Stomach (tissue), 9 donors: ENCODE results near the gene PNMA6E. TPM values are rescaled to one million over a fixed set of nuclear protein-coding genes. Genes with fewer than 3 reads are reported as not detected.
A peak's percentile ranks its signal among the peaks of the same experiment; 100 is the strongest.

Experiments used
- DNase-seq, 2 donors: peaks; one replicate each; pipeline versions ENCODE4 v3.0.0 to v3.0.0-alpha.2; 2013 to 2019
- H3K27ac ChIP-seq, 5 donors: fragments of 200-600 bp in 4 of 5; sonication (generic) in 4 of 5; one replicate each; pipeline ENCODE4 v1.5.1; 2013 to 2019; ENCODE audit warnings: mild to moderate bottlenecking in 1 of 5, moderate library complexity in 1 of 5
- H3K27me3 ChIP-seq, 3 donors: fragments of 200-600 bp; sonication (generic); one replicate each; pipeline ENCODE4 v1.5.1; 2017 to 2019; ENCODE audit warnings: mixed run types in 1 of 3
- H3K36me3 ChIP-seq, 4 donors: fragments of 200-600 bp; sonication (generic); 1 replicate in 3 of 4; 2 replicates in 1 of 4; pipeline ENCODE4 v1.5.1; 2016 to 2019
- H3K4me1 ChIP-seq, 4 donors: fragments of 200-600 bp; sonication (generic); one replicate each; pipeline ENCODE4 v1.5.1; 2016 to 2019
- H3K4me3 ChIP-seq, 4 donors: fragments of 200-600 bp; sonication (generic) in 3 of 4; one replicate each; pipeline ENCODE4 v1.5.1; 2016 to 2019; ENCODE audit warnings: mild to moderate bottlenecking in 1 of 4
- H3K9me3 ChIP-seq, 4 donors: fragments of 200-600 bp; sonication (generic); one replicate each; pipeline ENCODE4 v1.5.1; 2016 to 2019
- CTCF ChIP-seq, 7 experiments: fragments of 450-650 bp in 4 of 7; fragments of 200-600 bp in 3 of 7; sonication (generic) in 3 of 7; IDR thresholded peaks; one replicate each; pipeline ENCODE4 v1.5.1; 2016 to 2019; ENCODE audit warnings: antibody characterized with exemption in 7 of 7, control low read depth in 2 of 7, mild to moderate bottlenecking in 1 of 7
- EP300 ChIP-seq: sonication (generic); formaldehyde crosslinking; IDR thresholded peaks from one replicate; pipeline ENCODE4 v1.6.1; 2017; ENCODE audit warnings: antibody characterized with exemption
- POLR2A ChIP-seq, 4 donors: fragments of 450-650 bp; IDR thresholded peaks; one replicate each; pipeline ENCODE4 v1.6.1; 2016; ENCODE audit warnings: antibody characterized with exemption in 4 of 4, control low read depth in 2 of 4, mild to moderate bottlenecking in 1 of 4, moderate library complexity in 1 of 4
- POLR2AphosphoS5 ChIP-seq, 3 donors: sonication (generic); formaldehyde crosslinking; IDR thresholded peaks; one replicate each; pipeline ENCODE4 v1.6.1; 2016; ENCODE audit warnings: antibody characterized with exemption in 3 of 3
- WGBS, 5 donors: extraction: QIAGEN DNeasy Blood & Tissue Kit in 3 of 5; methylation state at CpG; one replicate each; pipeline versions ENCODE4 v1.1.5 to v1.1.7; 2013 to 2018; 5-methylcytosine and 5-hydroxymethylcytosine counted together
- intact Hi-C: fragments of 100-400 bp; cut with DNase I; formaldehyde crosslinking; loops from one replicate; pipeline ENCODE4 v1.15.1; 2023; ENCODE audit warnings: low total_unique reads
- polyA plus RNA-seq, 3 donors: library from polyadenylated mRNA; stranded (reverse); fragments of 200-250 nt; gene quantifications; one replicate each; pipeline ENCODE4 v1.2.3, GENCODE V29; 2013
- total RNA-seq, 5 donors: library from RNA; depleted of rRNA; stranded (reverse); fragments of >200 nt; gene quantifications; one replicate each; pipeline versions ENCODE4 v1.1.0 to v1.2.3, GENCODE V29; 2014 to 2016
- donor health status: healthy with polysubstance abuse.
- donor health status: Bipolar disorder and iron deficiency.
- donor health status: healthy.

PNMA6E gene
- total and polyA plus RNA-seq, 8 donors: not detected

- DNase-seq: peak in 1 of 2 donors; percentile 52
- WGBS, 5 donors: 16 to 52% (median 34%) methylated on average over 8 of the region's 8 CpGs
- Histone ChIP-seq H3K4me1 (no peaks in the 10 kb centered on the region), H3K36me3 (no peaks in the 10 kb centered on the region), H3K27me3 (peaks cover 0 to 8% (median 0%) of the 10 kb centered on the region in 3 donors), H3K4me3 (no peak overlapping the region), H3K9me3 (peaks cover 0 to 12% (median 6%) of the 10 kb centered on the region in 4 donors), H3K27ac (no peak overlapping the region)
- TF ChIP-seq POLR2A (IDR thresholded peaks at IDR 0.05): no peak
- no peak for TF ChIP-seq CTCF (IDR thresholded peaks at IDR 0.05)
- no peak for TF ChIP-seq EP300
- TF ChIP-seq POLR2AphosphoS5 (IDR thresholded peaks at IDR 0.05): no peak
- intact Hi-C loops: no loop called here
These were observed 37.4 kb upstream of the PNMA6E start for GRCh38 chrX:153438532-153438931.

- no peak overlapping the region for H3K27ac ChIP-seq
- peaks cover 0 to 15% (median 0%) of the 10 kb centered on the region in 3 donors for H3K27me3 ChIP-seq
- H3K4me1 ChIP-seq: no peaks in the 10 kb centered on the region
- intact Hi-C loops: no loop called here
- H3K9me3 ChIP-seq: peaks cover 0 to 21% (median 10%) of the 10 kb centered on the region in 4 donors
- no peak for DNase-seq
- H3K36me3 ChIP-seq: no peaks in the 10 kb centered on the region
- H3K4me3 ChIP-seq: no peak overlapping the region
- TF ChIP-seq CTCF (IDR thresholded peaks at IDR 0.05) (no peak), EP300 (no peak), POLR2AphosphoS5 (IDR thresholded peaks at IDR 0.05) (no peak), POLR2A (IDR thresholded peaks at IDR 0.05) (no peak)
- WGBS, 5 donors: 55 to 78% (median 60%) methylated on average over 3 of the region's 3 CpGs
These were observed 34.7 kb upstream of the PNMA6E start for GRCh38 chrX:153435845-153436244.

GRCh38 chrX:153434801-153435200, 33.7 kb upstream of the PNMA6E start:
- Histone ChIP-seq H3K9me3 (peaks cover 0 to 25% (median 11%) of the 10 kb centered on the region in 4 donors), H3K4me3 (no peak overlapping the region), H3K27me3 (peaks cover 0 to 19% (median 0%) of the 10 kb centered on the region in 3 donors), H3K4me1 (no peaks in the 10 kb centered on the region), H3K27ac (no peak overlapping the region), H3K36me3 (no peaks in the 10 kb centered on the region)
- no peak for TF ChIP-seq POLR2AphosphoS5 (IDR thresholded peaks at IDR 0.05)
- no peak for TF ChIP-seq POLR2A (IDR thresholded peaks at IDR 0.05)
- no peak for TF ChIP-seq CTCF (IDR thresholded peaks at IDR 0.05)
- no peak for TF ChIP-seq EP300
- intact Hi-C loops: no loop called here
- 78 to 88% (median 83%) methylated on average over 7 to 8 of the region's 8 CpGs for WGBS, 5 donors
- DNase-seq: no peak

- no peak for TF ChIP-seq POLR2A (IDR thresholded peaks at IDR 0.05)
- no peak for TF ChIP-seq CTCF (IDR thresholded peaks at IDR 0.05)
These were observed 32.7 kb upstream of the PNMA6E start for GRCh38 chrX:153433781-153434285.

More at GRCh38 chrX:153433781-153434285, 32.7 kb upstream of the PNMA6E start:
- Histone ChIP-seq H3K4me3 (no peak overlapping the region), H3K9me3 (peaks cover 0 to 20% (median 7%) of the 10 kb centered on the region in 4 donors), H3K4me1 (no peaks in the 10 kb centered on the region), H3K27me3 (peaks cover 0 to 19% (median 0%) of the 10 kb centered on the region in 3 donors), H3K27ac (no peak overlapping the region), H3K36me3 (no peaks in the 10 kb centered on the region)
- WGBS, 5 donors: 86 to 92% (median 91%) methylated on average over 4 to 17 of the region's 17 CpGs
- intact Hi-C loops: no loop called here
- DNase-seq: no peak
